OCI-LY7 (cell line): ENCODE results near the gene NCF2.

Experiments used
- EZH2phosphoT487 ChIP-seq: fragments of 200-600 bp; sonication (generic); IDR thresholded peaks from 2 replicates; pipeline ENCODE4 v1.6.1; 2018; ENCODE audit warnings: low read depth, borderline replicate concordance, mild to moderate bottlenecking, mixed run types, antibody characterized with exemption, low read length, moderate library complexity, mixed read lengths
- TF ChIP-seq, protein P1 (sequence below): fragments of 200-600 bp; sonication (generic); conservative IDR thresholded peaks from 2 replicates; pipeline ENCODE4 v1.5.1; 2014; ENCODE audit warnings: mild to moderate bottlenecking, antibody characterized with exemption, low read length, moderate library complexity, mixed read lengths

- TF ChIP-seq, protein P1, sequence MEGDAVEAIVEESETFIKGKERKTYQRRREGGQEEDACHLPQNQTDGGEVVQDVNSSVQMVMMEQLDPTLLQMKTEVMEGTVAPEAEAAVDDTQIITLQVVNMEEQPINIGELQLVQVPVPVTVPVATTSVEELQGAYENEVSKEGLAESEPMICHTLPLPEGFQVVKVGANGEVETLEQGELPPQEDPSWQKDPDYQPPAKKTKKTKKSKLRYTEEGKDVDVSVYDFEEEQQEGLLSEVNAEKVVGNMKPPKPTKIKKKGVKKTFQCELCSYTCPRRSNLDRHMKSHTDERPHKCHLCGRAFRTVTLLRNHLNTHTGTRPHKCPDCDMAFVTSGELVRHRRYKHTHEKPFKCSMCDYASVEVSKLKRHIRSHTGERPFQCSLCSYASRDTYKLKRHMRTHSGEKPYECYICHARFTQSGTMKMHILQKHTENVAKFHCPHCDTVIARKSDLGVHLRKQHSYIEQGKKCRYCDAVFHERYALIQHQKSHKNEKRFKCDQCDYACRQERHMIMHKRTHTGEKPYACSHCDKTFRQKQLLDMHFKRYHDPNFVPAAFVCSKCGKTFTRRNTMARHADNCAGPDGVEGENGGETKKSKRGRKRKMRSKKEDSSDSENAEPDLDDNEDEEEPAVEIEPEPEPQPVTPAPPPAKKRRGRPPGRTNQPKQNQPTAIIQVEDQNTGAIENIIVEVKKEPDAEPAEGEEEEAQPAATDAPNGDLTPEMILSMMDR, result no peak
- TF ChIP-seq EZH2phosphoT487, result no peak
These were observed 3.8 kb downstream of the NCF2 start for GRCh38 chr1:183586455-183586854.
